GM12878 (cell line): ENCODE measurements around the gene PTPRD. TPM values are rescaled to one million over a fixed set of nuclear protein-coding genes. Genes with fewer than 3 reads are reported as not detected.

ENCODE experiments used
- ATAC-seq: fragments of 200-7000 bp; cut with Tn5 transposase; 3 replicates; pipeline ENCODE4 v1.9.1; 2020; ENCODE audit warnings: mild to moderate bottlenecking, moderate library complexity
- BruUV-seq: library from RNA; stranded (reverse); fragments of 400-500 nt; replicated peaks from 2 replicates; lab custom pipeline; 2021; lab: Mats Ljungman, UMichigan
- CTCF ChIA-PET: fragments of 300-600 bp; sonication (Branson Sonifier 250); formaldehyde crosslinking; extraction: SDS; loops from one replicate; lab custom pipeline; 2021; ENCODE audit warnings: inconsistent platforms; lab: Yijun Ruan, JAX
- POLR2A ChIA-PET: fragments of 350-600 bp; formaldehyde crosslinking; extraction: SDS; loops from one replicate; lab custom pipeline; 2021; ENCODE audit warnings: inconsistent platforms; lab: Charles Lee
- RAD21 ChIA-PET: fragments of 300-600 bp; sonication (Branson Sonifier 250); formaldehyde crosslinking; loops from one replicate; lab custom pipeline; 2023; ENCODE audit warnings: antibody characterized with exemption; ENCODE audit not compliant: unreplicated experiment; lab: Charles Lee
- SMC1A ChIA-PET: fragments of 300-600 bp; sonication (Branson Sonifier 250); formaldehyde crosslinking; loops from one replicate; lab custom pipeline; 2023; ENCODE audit not compliant: unreplicated experiment, uncharacterized antibody; lab: Charles Lee
- DNase-seq: peaks from one replicate; pipeline ENCODE4 v3.0.0-alpha.2; 2011; ENCODE audit warnings: low read depth, low spot score
- FAIRE-seq: peaks from 3 replicates; lab custom pipeline; 2011; peaks lifted over from hg19 to GRCh38; lab: Jason Lieb, UNC
- H2AFZ ChIP-seq: 2 replicates; pipeline ENCODE4 v1.6.0; 2011; ENCODE audit warnings: low read depth, low read length, control low read depth; ENCODE audit not compliant: control insufficient read depth
- H3K27ac ChIP-seq: 2 replicates; pipeline ENCODE4 v1.5.1; 2011; ENCODE audit warnings: control low read depth; ENCODE audit not compliant: control insufficient read depth, insufficient read depth
- H3K27me3 ChIP-seq, 2 experiments: replicated peaks in 1 of 2; 2 replicates each; pipeline versions ENCODE4 v1.6.0 to v1.6.1; 2011; ENCODE audit warnings: low read length in 1 of 2; ENCODE audit not compliant: control insufficient read depth in 2 of 2, insufficient read depth in 2 of 2
- H3K36me3 ChIP-seq, 2 experiments: 2 replicates each; pipeline ENCODE4 v1.5.1; 2011; ENCODE audit warnings: low read length in 1 of 2; ENCODE audit not compliant: control insufficient read depth in 2 of 2, insufficient read depth in 2 of 2
- H3K4me1 ChIP-seq: 2 replicates; pipeline ENCODE4 v1.6.1; 2011; ENCODE audit warnings: mild to moderate bottlenecking, low read length, moderate library complexity, mixed read lengths; ENCODE audit not compliant: control insufficient read depth, insufficient read depth
- H3K4me2 ChIP-seq: 2 replicates; pipeline ENCODE4 v1.6.0; 2011; ENCODE audit warnings: control low read depth; ENCODE audit not compliant: control insufficient read depth, insufficient read depth
- H3K4me3 ChIP-seq: fragments of 200-600 bp; sonication (generic); 2 replicates; pipeline ENCODE4 v1.5.1; 2016
- H3K79me2 ChIP-seq: 2 replicates; pipeline ENCODE4 v1.6.0; 2011; ENCODE audit warnings: low read length; ENCODE audit not compliant: control insufficient read depth, insufficient read depth
- H3K9ac ChIP-seq: 2 replicates; pipeline ENCODE4 v1.8.0; 2011; ENCODE audit warnings: low read length, control low read depth, mixed read lengths; ENCODE audit not compliant: control insufficient read depth, insufficient read depth
- H3K9me3 ChIP-seq: replicated peaks from 3 replicates; pipeline ENCODE4 v1.5.1; 2011; ENCODE audit warnings: mild to moderate bottlenecking, low read length; ENCODE audit not compliant: control insufficient read depth, insufficient read depth
- H4K20me1 ChIP-seq: 2 replicates; pipeline ENCODE4 v1.6.0; 2011; ENCODE audit not compliant: control insufficient read depth, insufficient read depth
- IKZF2 ChIP-seq, 2 experiments: fragments of 450-650 bp; IDR thresholded peaks; 2 replicates each; pipeline ENCODE4 v1.6.1; 2017; ENCODE audit warnings: mild to moderate bottlenecking in 2 of 2, moderate library complexity in 2 of 2
- MEF2B ChIP-seq: fragments of 450-650 bp; IDR thresholded peaks from 2 replicates; pipeline ENCODE4 v1.6.1; 2018; ENCODE audit warnings: mild to moderate bottlenecking, moderate library complexity; ENCODE audit not compliant: partially characterized antibody, poor library complexity, severe bottlenecking
- RFX5 ChIP-seq: IDR thresholded peaks from 2 replicates; pipeline ENCODE4 v1.6.1; 2011; ENCODE audit warnings: low read depth, low read length, improper control_type of control experiment
- ZBTB11 ChIP-seq: fragments of 450-650 bp; formaldehyde crosslinking; IDR thresholded peaks from 2 replicates; pipeline ENCODE4 v1.5.0; 2022; ENCODE audit warnings: mild to moderate bottlenecking, missing genetic modification characterization
- WGBS: methylation state at CpG from one replicate; pipeline ENCODE4 v1.1.6; 2016; ENCODE audit warnings: low lambda C conversion rate; ENCODE audit not compliant: insufficient replicate concordance, insufficient coverage; ENCODE audit errors: missing lambda C conversion rate; 5-methylcytosine and 5-hydroxymethylcytosine counted together
- in situ Hi-C: fragments of 300-500 bp; cut with MboI; formaldehyde crosslinking; loops from 9 replicates; pipeline ENCODE4 v1.14.3; 2018; ENCODE audit warnings: mixed read lengths
- intact Hi-C: fragments of 100-400 bp; cut with micrococcal nuclease; formaldehyde crosslinking; loops from one replicate; pipeline ENCODE4 v1.14.2; 2022; ENCODE audit not compliant: unreplicated experiment
- polyA plus RNA-seq, 11 experiments: library from polyadenylated mRNA; depleted of rRNA in 4 of 11; unstranded in 6 of 11; stranded (reverse) in 5 of 11; fragments of >200 nt; fragmentation: Nextera tagmentation in 4 of 11; fragmentation: Illumina TruSeq in 1 of 11; extraction: Ambion mirVana in 4 of 11; extraction: Trizol in 1 of 11; gene quantifications; 1 replicate in 1 of 11; 2 replicates in 10 of 11; pipeline versions ENCODE4 v1.2.1 to v1.2.3, GENCODE V29; 2011 to 2016; ENCODE audit warnings: inconsistent platforms in 2 of 11, missing spikeins in 2 of 11, low read depth in 1 of 11
- total RNA-seq, 4 experiments: library from RNA; depleted of rRNA in 3 of 4; stranded (reverse); fragments of >200 nt in 3 of 4; fragmentation: Illumina TruSeq in 1 of 4; extraction: Trizol in 1 of 4; gene quantifications; 2 replicates each; pipeline versions ENCODE4 v1.2.1 to v1.2.3, GENCODE V29; 2013 to 2021

Gene PTPRD
- total and polyA plus RNA-seq, 10 of the 15 experiments (the other 5 are each of a cell fraction or from before 2014, with no cell fraction given) = under 0.01 to 0.05 (median 0.01) TPM; not detected in 7

- ChIA-PET CTCF (interaction anchor here (1.4 kb wide), 1 partner anchor 57 kb away, joined by 3 read pairs; no protein-coding TSS in a partner anchor), POLR2A (no interaction called here), RAD21 (no interaction called here), SMC1A (interaction anchor here (1.0 kb wide), 1 partner anchor 21 kb away, joined by 3 read pairs; no protein-coding TSS in a partner anchor)
- TF ChIP-seq MEF2B (no peak), IKZF2 (IDR thresholded peaks at IDR 0.05) (no peak), RFX5 (no peak), ZBTB11 (CRISPR knock-in tag) (no peak)
- Histone ChIP-seq H3K27me3 (no peaks in the 10 kb centered on the region), H3K36me3 (no peaks in the 10 kb centered on the region), H3K4me2 (no peak overlapping the region), H3K79me2 (no peaks in the 10 kb centered on the region), H3K9ac (no peak overlapping the region), H3K9me3 (no peaks in the 10 kb centered on the region), H3K4me3 (no peak overlapping the region), H3K4me1 (no peaks in the 10 kb centered on the region), H2AFZ (no peak overlapping the region), H3K27ac (no peak overlapping the region), H4K20me1 (no peaks in the 10 kb centered on the region)
- intact Hi-C loops (no loop called here), in situ Hi-C loops (no loop called here)
- WGBS = 0% methylated on average over 2 of the region's 2 CpGs
- BruUV-seq = no TSS peak
- no peak for DNase-seq
- no peak for ATAC-seq
- no peak for FAIRE-seq
Observed at GRCh38 chr9:8282535-8282934, 2330.3 kb downstream of the PTPRD start.
